Brain microvascular endothelial cell (primary cell): Measurements from ENCODE around the gene AMOTL1.

Experiments
- DNase-seq: peaks from one replicate; pipeline ENCODE4 v3.0.0-alpha.2; 2020
- H3K27ac ChIP-seq: fragments of 250-450 bp; sonication (Bioruptor Pico); 2 replicates; pipeline ENCODE4 v1.5.1; 2020; ENCODE audit warnings: mild to moderate bottlenecking, moderate library complexity
- H3K27me3 ChIP-seq: fragments of 250-450 bp; sonication (Bioruptor Pico); replicated peaks from 2 replicates; pipeline ENCODE4 v1.5.1; 2020; ENCODE audit warnings: mild to moderate bottlenecking
- H3K36me3 ChIP-seq: fragments of 250-450 bp; sonication (Bioruptor Pico); replicated peaks from 2 replicates; pipeline ENCODE4 v1.5.1; 2020; ENCODE audit warnings: mild to moderate bottlenecking
- H3K4me3 ChIP-seq: 2 replicates; pipeline ENCODE4 v1.5.1; 2011; ENCODE audit warnings: low read depth, mild to moderate bottlenecking, control low read depth, low read length, moderate library complexity
- in situ Hi-C: cut with HindIII; loops from 2 replicates; pipeline ENCODE4 v1.10.0; 2017; ENCODE audit warnings: low sequenced_read_pairs, low pct_ligation_motif_present
- TF ChIP-seq, protein P1 (sequence below): IDR thresholded peaks from 2 replicates; pipeline ENCODE4 v1.5.1; 2011; ENCODE audit warnings: low read depth, mild to moderate bottlenecking, moderate library complexity, low read length, control low read depth, inconsistent platforms; ENCODE audit errors: missing control alignments

AMOTL1 gene

DNA sequence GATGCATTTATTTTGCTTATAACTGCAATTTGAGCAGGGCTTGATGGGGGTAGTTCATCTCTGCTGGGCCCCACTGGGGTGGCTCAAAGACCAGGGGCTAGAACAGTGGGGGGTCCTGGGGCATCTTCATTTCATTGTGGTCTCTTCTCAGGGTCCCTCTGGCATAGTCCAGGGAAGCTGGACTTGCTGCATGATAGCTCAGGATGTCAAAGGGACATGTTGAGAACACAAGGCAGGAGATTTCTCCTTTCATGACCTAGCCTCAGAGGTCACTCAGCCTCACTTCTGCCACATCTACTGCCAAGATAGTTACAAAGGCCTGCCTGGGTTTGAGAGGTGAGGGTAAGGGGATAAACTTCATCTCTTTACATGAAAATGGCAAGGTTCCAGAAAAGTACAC lies 115.7 kb downstream of the AMOTL1 start:
- in situ Hi-C loops, result no loop called here
- DNase-seq, result no peak
- TF ChIP-seq, protein P1, sequence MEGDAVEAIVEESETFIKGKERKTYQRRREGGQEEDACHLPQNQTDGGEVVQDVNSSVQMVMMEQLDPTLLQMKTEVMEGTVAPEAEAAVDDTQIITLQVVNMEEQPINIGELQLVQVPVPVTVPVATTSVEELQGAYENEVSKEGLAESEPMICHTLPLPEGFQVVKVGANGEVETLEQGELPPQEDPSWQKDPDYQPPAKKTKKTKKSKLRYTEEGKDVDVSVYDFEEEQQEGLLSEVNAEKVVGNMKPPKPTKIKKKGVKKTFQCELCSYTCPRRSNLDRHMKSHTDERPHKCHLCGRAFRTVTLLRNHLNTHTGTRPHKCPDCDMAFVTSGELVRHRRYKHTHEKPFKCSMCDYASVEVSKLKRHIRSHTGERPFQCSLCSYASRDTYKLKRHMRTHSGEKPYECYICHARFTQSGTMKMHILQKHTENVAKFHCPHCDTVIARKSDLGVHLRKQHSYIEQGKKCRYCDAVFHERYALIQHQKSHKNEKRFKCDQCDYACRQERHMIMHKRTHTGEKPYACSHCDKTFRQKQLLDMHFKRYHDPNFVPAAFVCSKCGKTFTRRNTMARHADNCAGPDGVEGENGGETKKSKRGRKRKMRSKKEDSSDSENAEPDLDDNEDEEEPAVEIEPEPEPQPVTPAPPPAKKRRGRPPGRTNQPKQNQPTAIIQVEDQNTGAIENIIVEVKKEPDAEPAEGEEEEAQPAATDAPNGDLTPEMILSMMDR, result no peak
- Histone ChIP-seq H3K4me3 (no peak overlapping the region), H3K36me3 (peaks cover 49% of the 10 kb centered on the region), H3K27me3 (no peaks in the 10 kb centered on the region), H3K27ac (no peak overlapping the region)

DNA sequence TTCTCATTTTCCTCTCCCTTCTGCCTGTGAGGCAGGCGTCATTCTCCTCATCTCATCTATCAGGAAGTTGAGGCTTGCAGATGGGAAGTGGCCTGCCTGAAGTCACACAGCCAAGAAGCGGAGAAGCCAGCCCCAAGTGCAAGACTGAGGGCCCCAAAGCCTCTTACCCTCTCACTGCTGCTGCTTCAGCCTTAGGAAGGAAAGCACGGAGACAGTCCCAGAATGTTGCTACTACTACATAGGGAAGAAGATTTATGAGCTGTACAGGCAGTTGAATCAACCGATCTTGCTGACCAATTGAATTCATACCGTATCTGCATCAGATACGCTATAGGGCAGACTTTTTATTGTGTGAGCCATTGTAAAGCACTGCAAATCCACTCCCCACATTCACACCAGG lies 116.2 kb downstream of the AMOTL1 start:
- H3K36me3 ChIP-seq, result peaks cover 44% of the 10 kb centered on the region
- in situ Hi-C loops, result no loop called here
- no peaks in the 10 kb centered on the region for H3K27me3 ChIP-seq
- H3K27ac ChIP-seq, result no peak overlapping the region
- DNase-seq, result no peak
- no peak overlapping the region for H3K4me3 ChIP-seq
- TF ChIP-seq, protein P1, result no peak

DNA sequence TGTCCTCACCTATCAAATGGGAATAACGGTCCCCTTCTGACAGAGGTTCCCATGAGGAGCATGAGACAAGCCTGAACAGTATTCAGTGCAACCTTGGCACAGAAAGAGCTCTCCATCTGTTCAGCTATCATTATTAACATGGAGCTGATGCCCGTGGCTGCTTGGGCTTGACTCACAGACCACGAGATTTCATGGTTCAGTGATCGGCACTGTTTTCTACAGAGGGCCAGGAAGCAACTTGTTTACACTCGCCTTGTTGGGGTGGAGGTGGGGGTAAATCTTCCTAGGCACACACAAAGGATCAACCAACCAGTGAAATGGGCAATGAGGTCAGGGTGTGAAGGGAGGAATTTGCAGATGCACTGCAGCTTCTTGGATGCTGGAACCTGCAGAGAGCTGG lies 117.0 kb downstream of the AMOTL1 start:
- no peak for DNase-seq
- TF ChIP-seq, protein P1, result no peak
- H3K36me3 ChIP-seq, result peaks cover 39% of the 10 kb centered on the region
- in situ Hi-C loops, result no loop called here
- no peak overlapping the region for H3K4me3 ChIP-seq
- no peaks in the 10 kb centered on the region for H3K27me3 ChIP-seq
- no peak overlapping the region for H3K27ac ChIP-seq

- in situ Hi-C loops, result no loop called here
- Histone ChIP-seq H3K36me3 (peaks cover 36% of the 10 kb centered on the region), H3K4me3 (no peak overlapping the region), H3K27ac (no peak overlapping the region), H3K27me3 (no peaks in the 10 kb centered on the region)
- DNase-seq, result no peak
- TF ChIP-seq, protein P1, result no peak
Observed at GRCh38 chr11:94885581-94885980, 117.4 kb downstream of the AMOTL1 start.

- H3K36me3 ChIP-seq, result peaks cover 21% of the 10 kb centered on the region
Observed at GRCh38 chr11:94888204-94888603, 120.0 kb downstream of the AMOTL1 start.

GRCh38 chr11:94895451-94895850 lies 127.3 kb downstream of the AMOTL1 start:
- no peaks in the 10 kb centered on the region for H3K27me3 ChIP-seq
- in situ Hi-C loops, result no loop called here
- peak; percentile 79 for DNase-seq
- no peak overlapping the region for H3K4me3 ChIP-seq
- peaks cover 11% of the 10 kb centered on the region for H3K36me3 ChIP-seq
- TF ChIP-seq, protein P1, result no peak
- H3K27ac ChIP-seq, result peak overlapping the region; percentile 88

More at GRCh38 chr11:94888204-94888603, 120.0 kb downstream of the AMOTL1 start:
- no peak for DNase-seq
- H3K4me3 ChIP-seq, result no peak overlapping the region
- no peak overlapping the region for H3K27ac ChIP-seq
- H3K27me3 ChIP-seq, result no peaks in the 10 kb centered on the region
- TF ChIP-seq, protein P1, result no peak
- in situ Hi-C loops, result no loop called here
